D721Med (cell line): Measurements from ENCODE around the gene UBP1.
"Not testable (repeated sequence)": the region's sequence is repeated elsewhere in the genome, so short reads cannot be mapped to it uniquely, and the experiment has no call there.

ENCODE experiments used
- DNase-seq: peaks from one replicate; pipeline ENCODE4 v3.0.0; 2011; ENCODE audit warnings: low spot score; ENCODE audit not compliant: insufficient read length
- FAIRE-seq: peaks from 2 replicates; lab custom pipeline; 2011; peaks lifted over from hg19 to GRCh38; lab: Jason Lieb, UNC
- CTCF ChIP-seq: IDR thresholded peaks from 2 replicates; pipeline ENCODE4 v1.5.1; 2012; ENCODE audit warnings: mild to moderate bottlenecking, control low read depth; ENCODE audit not compliant: insufficient read depth; ENCODE audit errors: missing control alignments

The UBP1 gene

GRCh38 chr3:33461097-33461496, 20.9 kb upstream of the UBP1 start:
- no peak for TF ChIP-seq CTCF
- no peak for DNase-seq
- no peak for FAIRE-seq

GRCh38 chr3:33459577-33459976, 19.4 kb upstream of the UBP1 start:
- not testable (repeated sequence) for FAIRE-seq, DNase-seq

DNA sequence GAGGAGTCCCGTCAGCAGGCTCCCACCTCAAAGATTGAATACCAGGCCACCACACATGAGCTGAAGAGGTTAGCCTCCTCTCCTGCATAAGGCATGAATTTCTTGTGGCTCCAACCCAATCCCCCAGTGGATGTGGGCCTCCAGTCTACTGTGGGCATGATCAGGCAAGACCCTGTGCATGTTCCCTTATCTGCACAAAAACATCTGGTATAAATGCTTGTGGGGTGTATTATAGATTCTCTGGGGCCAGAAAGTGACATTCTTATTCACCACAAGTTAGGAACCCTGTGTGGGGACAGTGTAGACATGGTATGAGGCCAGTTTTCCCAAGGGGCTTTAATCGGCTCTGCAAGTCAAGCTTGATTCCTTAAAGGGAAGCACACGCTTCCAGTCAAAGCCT, 18.2 kb upstream of the UBP1 start:
- no peak for DNase-seq
- no peak for FAIRE-seq
- no peak for TF ChIP-seq CTCF

GRCh38 chr3:33456756-33457155, 16.6 kb upstream of the UBP1 start:
- TF ChIP-seq CTCF, result no peak
- FAIRE-seq (no peak), DNase-seq (no peak)

- no peak for FAIRE-seq
- no peak for DNase-seq
- TF ChIP-seq CTCF, result no peak
These were observed 13.1 kb upstream of the UBP1 start for GRCh38 chr3:33453331-33453761.

DNA sequence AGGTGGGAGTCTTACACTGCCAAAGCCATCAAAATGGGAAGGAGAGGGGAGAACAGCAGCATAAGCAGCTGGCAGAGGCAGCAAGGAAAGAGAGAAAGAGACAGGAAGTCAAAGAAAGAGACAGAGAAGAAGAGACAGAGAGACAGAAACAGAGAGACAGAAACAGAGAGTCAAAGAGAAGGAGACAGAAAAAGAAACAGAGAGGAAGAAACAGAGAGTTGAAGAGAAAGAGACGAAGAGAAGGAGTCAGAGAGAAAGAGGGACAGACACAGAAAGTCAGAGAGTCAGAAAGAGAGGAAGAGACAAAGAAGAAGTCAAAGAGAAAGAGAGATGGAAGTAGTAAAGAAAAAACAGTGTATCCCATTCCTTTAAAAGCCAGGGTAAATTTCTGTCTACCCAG, 11.8 kb upstream of the UBP1 start:
- FAIRE-seq, result not testable (repeated sequence)

DNA sequence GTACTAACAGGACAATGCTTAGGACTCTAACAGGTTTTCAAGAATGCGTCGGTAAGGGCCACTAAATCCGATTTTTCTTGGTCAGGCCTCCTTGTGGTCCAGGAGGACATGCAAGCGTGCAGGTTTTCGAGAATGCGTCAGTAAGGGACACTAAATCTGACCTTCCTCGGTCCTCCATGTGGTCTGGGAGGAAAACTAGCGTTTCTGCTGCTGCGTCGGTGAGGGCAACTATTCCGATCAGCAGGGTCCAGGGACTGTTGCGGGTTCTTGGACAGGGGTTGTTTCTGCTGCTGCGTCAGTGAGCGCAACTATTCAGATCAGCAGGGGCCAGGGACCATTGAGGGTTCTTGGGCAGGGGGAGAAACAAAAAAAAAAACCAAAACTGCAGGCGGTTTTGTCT, 7.8 kb upstream of the UBP1 start:
- TF ChIP-seq CTCF, result no peak
- FAIRE-seq (no peak), DNase-seq (no peak)

More for the DNA sequence above, 11.8 kb upstream of the UBP1 start:
- not testable (repeated sequence) for DNase-seq

GRCh38 chr3:33447256-33447625, 7.0 kb upstream of the UBP1 start:
- FAIRE-seq, result not testable (repeated sequence)

DNA sequence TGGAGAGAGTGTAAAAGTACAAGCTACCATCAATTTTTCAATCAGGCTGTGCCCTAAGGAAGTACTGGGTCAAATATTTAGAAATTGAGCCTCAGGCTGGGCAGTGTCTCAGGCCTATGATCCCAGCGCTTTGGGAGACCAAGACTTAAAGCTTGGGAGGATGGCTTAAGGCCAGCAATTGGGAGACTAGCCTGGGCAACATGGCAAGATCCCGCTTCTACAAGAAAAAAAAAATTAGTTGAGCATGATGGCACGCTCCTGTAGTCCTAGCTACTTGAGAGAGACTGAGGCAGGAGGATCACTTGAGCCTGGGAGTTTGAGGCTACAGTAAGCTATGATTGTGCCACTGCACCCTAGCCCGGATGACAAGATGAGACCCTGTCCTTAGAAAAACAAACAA, 2.0 kb upstream of the UBP1 start:
- TF ChIP-seq CTCF, result no peak
- FAIRE-seq, result no peak
- no peak for DNase-seq

More at GRCh38 chr3:33447256-33447625, 7.0 kb upstream of the UBP1 start:
- not testable (repeated sequence) for DNase-seq
